HG03571 (cell line): ENCODE measurements around the gene DIAPH3.
A peak's percentile ranks its signal among the peaks of the same experiment; 100 is the strongest.

Source experiments
- ATAC-seq: cut with Tn5 transposase; IDR thresholded peaks from one replicate; pipeline ENCODE4 v1.9.1; 2021; ENCODE audit not compliant: unreplicated experiment

The DIAPH3 gene

GRCh38 chr13:59738921-59739320 lies 424.8 kb downstream of the DIAPH3 start:
- ATAC-seq, result no peak

- ATAC-seq, result peak; percentile 100
Observed at GRCh38 chr13:59734393-59734792, 429.3 kb downstream of the DIAPH3 start.

GRCh38 chr13:59733744-59734143 lies 430.0 kb downstream of the DIAPH3 start:
- no peak for ATAC-seq

GRCh38 chr13:59730026-59730425 lies 433.7 kb downstream of the DIAPH3 start:
- no peak for ATAC-seq

GRCh38 chr13:59728896-59729545 lies 434.7 kb downstream of the DIAPH3 start:
- ATAC-seq, result no peak

GRCh38 chr13:59721926-59722910 lies 441.5 kb downstream of the DIAPH3 start:
- ATAC-seq, result no peak

- ATAC-seq, result no peak
Observed at GRCh38 chr13:59715611-59716010, 448.1 kb downstream of the DIAPH3 start.

- ATAC-seq, result no peak
Observed at GRCh38 chr13:59710996-59711701, 452.6 kb downstream of the DIAPH3 start.

GRCh38 chr13:59710416-59710815 lies 453.3 kb downstream of the DIAPH3 start:
- no peak for ATAC-seq

- ATAC-seq, result peak; percentile 53
Observed at GRCh38 chr13:59706101-59706976, 457.4 kb downstream of the DIAPH3 start.

- no peak for ATAC-seq
Observed at GRCh38 chr13:59702269-59702668, 461.5 kb downstream of the DIAPH3 start.

GRCh38 chr13:59701261-59701660 lies 462.5 kb downstream of the DIAPH3 start:
- no peak for ATAC-seq

- ATAC-seq, result no peak
Observed at GRCh38 chr13:59700281-59700680, 463.4 kb downstream of the DIAPH3 start.

GRCh38 chr13:59696271-59696670 lies 467.5 kb downstream of the DIAPH3 start:
- no peak for ATAC-seq

GRCh38 chr13:59691501-59692066 lies 472.1 kb downstream of the DIAPH3 start:
- ATAC-seq, result no peak

- no peak for ATAC-seq
Observed at GRCh38 chr13:59690857-59691500, 472.7 kb downstream of the DIAPH3 start.

- no peak for ATAC-seq
Observed at GRCh38 chr13:59689057-59689456, 474.7 kb downstream of the DIAPH3 start.

GRCh38 chr13:59686798-59687394 lies 476.8 kb downstream of the DIAPH3 start:
- ATAC-seq, result no peak

- ATAC-seq, result no peak
Observed at GRCh38 chr13:59684105-59684504, 479.6 kb downstream of the DIAPH3 start.
